NB4 (cell line): ENCODE data around the gene CTXND1.

Source experiments
- POLR2A ChIP-seq: IDR thresholded peaks from 2 replicates; pipeline ENCODE4 v1.6.1; 2011; ENCODE audit warnings: mild to moderate bottlenecking; ENCODE audit not compliant: insufficient read length; ENCODE audit errors: extremely low read depth
- TF ChIP-seq, protein P1 (sequence below): IDR thresholded peaks from one replicate; pipeline ENCODE4 v1.5.1; 2012; ENCODE audit warnings: low read depth, low read length
- TF ChIP-seq, protein P2 (sequence below): IDR thresholded peaks from 2 replicates; pipeline ENCODE4 v1.6.1; 2011; ENCODE audit warnings: low read depth, low read length

DNA sequence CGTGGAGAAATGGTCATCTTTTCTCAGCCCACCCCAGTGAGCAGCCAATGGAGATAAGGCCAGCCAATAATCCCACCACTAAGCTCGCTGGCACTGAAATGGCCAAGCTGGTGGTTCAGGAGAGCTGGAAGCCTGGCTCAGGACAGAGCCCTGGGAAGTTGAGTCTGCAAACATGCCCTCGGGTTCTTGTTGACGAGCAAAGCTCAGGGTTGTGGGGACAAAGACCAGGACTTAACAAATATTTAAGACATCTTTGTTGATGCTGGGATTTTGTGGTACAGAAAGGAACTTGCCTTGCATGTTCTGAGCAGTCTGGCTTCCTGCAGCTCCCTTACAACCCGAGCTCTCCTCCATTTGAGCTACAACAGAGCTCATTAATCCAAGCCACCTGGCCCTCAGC is 94.8 kb downstream of the CTXND1 start:
- no peak for TF ChIP-seq POLR2A
- TF ChIP-seq, protein P1, sequence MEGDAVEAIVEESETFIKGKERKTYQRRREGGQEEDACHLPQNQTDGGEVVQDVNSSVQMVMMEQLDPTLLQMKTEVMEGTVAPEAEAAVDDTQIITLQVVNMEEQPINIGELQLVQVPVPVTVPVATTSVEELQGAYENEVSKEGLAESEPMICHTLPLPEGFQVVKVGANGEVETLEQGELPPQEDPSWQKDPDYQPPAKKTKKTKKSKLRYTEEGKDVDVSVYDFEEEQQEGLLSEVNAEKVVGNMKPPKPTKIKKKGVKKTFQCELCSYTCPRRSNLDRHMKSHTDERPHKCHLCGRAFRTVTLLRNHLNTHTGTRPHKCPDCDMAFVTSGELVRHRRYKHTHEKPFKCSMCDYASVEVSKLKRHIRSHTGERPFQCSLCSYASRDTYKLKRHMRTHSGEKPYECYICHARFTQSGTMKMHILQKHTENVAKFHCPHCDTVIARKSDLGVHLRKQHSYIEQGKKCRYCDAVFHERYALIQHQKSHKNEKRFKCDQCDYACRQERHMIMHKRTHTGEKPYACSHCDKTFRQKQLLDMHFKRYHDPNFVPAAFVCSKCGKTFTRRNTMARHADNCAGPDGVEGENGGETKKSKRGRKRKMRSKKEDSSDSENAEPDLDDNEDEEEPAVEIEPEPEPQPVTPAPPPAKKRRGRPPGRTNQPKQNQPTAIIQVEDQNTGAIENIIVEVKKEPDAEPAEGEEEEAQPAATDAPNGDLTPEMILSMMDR, result no peak
- TF ChIP-seq, protein P2, sequence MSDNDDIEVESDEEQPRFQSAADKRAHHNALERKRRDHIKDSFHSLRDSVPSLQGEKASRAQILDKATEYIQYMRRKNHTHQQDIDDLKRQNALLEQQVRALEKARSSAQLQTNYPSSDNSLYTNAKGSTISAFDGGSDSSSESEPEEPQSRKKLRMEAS, result no peak
